Right renal cortex interstitium (tissue), 3 donors: Measurements from ENCODE around the gene STK32B. TPM values are rescaled to one million over a fixed set of nuclear protein-coding genes. Genes with fewer than 3 reads are reported as not detected.
"Not testable (repeated sequence)": the region's sequence is repeated elsewhere in the genome, so short reads cannot be mapped to it uniquely, and the experiment has no call there.

Experiments used
- DNase-seq, 3 donors: peaks; one replicate each; pipeline ENCODE4 v3.0.0-alpha.2; 2013; ENCODE audit warnings: low read depth in 3 of 3, low spot score in 2 of 3
- polyA plus RNA-seq, 3 donors: library from polyadenylated mRNA; unstranded; fragments of 120-200 nt; gene quantifications; one replicate each; pipeline ENCODE4 v1.2.1, GENCODE V29; 2013; ENCODE audit not compliant: insufficient read length in 3 of 3

STK32B gene
- polyA plus RNA-seq, 3 donors: 8.6 to 11.0 (median 9.3) TPM

- DNase-seq: no peak
Observed at GRCh38 chr4:5421416-5421815, 370.1 kb downstream of the STK32B start.

GRCh38 chr4:5422195-5422594, 370.9 kb downstream of the STK32B start:
- no peak for DNase-seq

GRCh38 chr4:5423670-5424069, 372.4 kb downstream of the STK32B start:
- DNase-seq: no peak

- DNase-seq: no peak
Observed at GRCh38 chr4:5424211-5424610, 372.9 kb downstream of the STK32B start.

GRCh38 chr4:5424901-5425300, 373.6 kb downstream of the STK32B start:
- no peak for DNase-seq

- no peak for DNase-seq
Observed at GRCh38 chr4:5429747-5430146, 378.5 kb downstream of the STK32B start.

GRCh38 chr4:5433196-5433595, 381.9 kb downstream of the STK32B start:
- no peak for DNase-seq

- DNase-seq: no peak
Observed at GRCh38 chr4:5435201-5435600, 383.9 kb downstream of the STK32B start.

GRCh38 chr4:5435823-5436222, 384.5 kb downstream of the STK32B start:
- DNase-seq: no peak

GRCh38 chr4:5443976-5444802, 392.9 kb downstream of the STK32B start:
- DNase-seq: not testable (repeated sequence)

- no peak for DNase-seq
Observed at GRCh38 chr4:5444918-5445517, 393.7 kb downstream of the STK32B start.

GRCh38 chr4:5446595-5447226, 395.4 kb downstream of the STK32B start:
- DNase-seq: no peak

GRCh38 chr4:5447755-5448154, 396.5 kb downstream of the STK32B start:
- no peak for DNase-seq

- DNase-seq: no peak
Observed at GRCh38 chr4:5448221-5448620, 396.9 kb downstream of the STK32B start.

GRCh38 chr4:5451243-5451642, 400.0 kb downstream of the STK32B start:
- no peak for DNase-seq

- no peak for DNase-seq
Observed at GRCh38 chr4:5452156-5452555, 400.9 kb downstream of the STK32B start.

- DNase-seq: no peak
Observed at GRCh38 chr4:5455003-5455585, 403.8 kb downstream of the STK32B start.

- DNase-seq: no peak
Observed at GRCh38 chr4:5456296-5456845, 405.1 kb downstream of the STK32B start.

GRCh38 chr4:5458676-5459075, 407.4 kb downstream of the STK32B start:
- DNase-seq: no peak

- DNase-seq: no peak
Observed at GRCh38 chr4:5459236-5459635, 408.0 kb downstream of the STK32B start.

- DNase-seq: no peak
Observed at GRCh38 chr4:5460106-5460801, 409.0 kb downstream of the STK32B start.
